ENCODE results near the gene FAM184A.

Gene FAM184A

GRCh38 chr6:119073307-119074051, 5.0 kb downstream of the FAM184A start:
- no peak for TF ChIP-seq CTCF (conservative IDR thresholded peaks at IDR 0.05; ENCODE audit: low read depth, low read length)
- Histone ChIP-seq H3K27ac (no peak overlapping the region), H3K79me2 (ENCODE audit: insufficient read depth, low read depth) (no peaks in the 10 kb centered on the region), H2AFZ (ENCODE audit: low read depth) (no peak overlapping the region), H3K4me1 (ENCODE audit: low read depth, poor library complexity, severe bottlenecking) (no peaks in the 10 kb centered on the region), H3K4me2 (no peak overlapping the region), H3K36me3 (ENCODE audit: insufficient read depth) (no peaks in the 10 kb centered on the region), H3K27me3 (ENCODE audit: insufficient read depth, low read depth) (no peaks in the 10 kb centered on the region), H3K9ac (no peak overlapping the region), H4K20me1 (ENCODE audit: insufficient read depth) (no peaks in the 10 kb centered on the region), H3K4me3 (IDR thresholded peaks at IDR 0.05; ENCODE audit: insufficient read depth, low read depth, low read length) (no peak overlapping the region)

- H4K20me1 ChIP-seq (ENCODE audit: insufficient read depth): no peaks in the 10 kb centered on the region
- no peak overlapping the region for H3K4me3 ChIP-seq (IDR thresholded peaks at IDR 0.05; ENCODE audit: insufficient read depth, low read depth, low read length)
- H3K27me3 ChIP-seq (ENCODE audit: insufficient read depth, low read depth): no peaks in the 10 kb centered on the region
- no peaks in the 10 kb centered on the region for H3K79me2 ChIP-seq (ENCODE audit: insufficient read depth, low read depth)
- no peaks in the 10 kb centered on the region for H3K36me3 ChIP-seq (ENCODE audit: insufficient read depth)
- no peak overlapping the region for H3K9ac ChIP-seq
- no peak overlapping the region for H2AFZ ChIP-seq (ENCODE audit: low read depth)
- H3K4me1 ChIP-seq (ENCODE audit: low read depth, poor library complexity, severe bottlenecking): no peaks in the 10 kb centered on the region
- no peak for TF ChIP-seq CTCF (conservative IDR thresholded peaks at IDR 0.05; ENCODE audit: low read depth, low read length)
- H3K4me2 ChIP-seq: no peak overlapping the region
- no peak overlapping the region for H3K27ac ChIP-seq
Measured at GRCh38 chr6:119071576-119071975, 6.9 kb downstream of the FAM184A start.

- no peaks in the 10 kb centered on the region for H4K20me1 ChIP-seq (ENCODE audit: insufficient read depth)
- no peak overlapping the region for H2AFZ ChIP-seq (ENCODE audit: low read depth)
- H3K4me1 ChIP-seq (ENCODE audit: low read depth, poor library complexity, severe bottlenecking): no peaks in the 10 kb centered on the region
- no peak overlapping the region for H3K9ac ChIP-seq
- no peaks in the 10 kb centered on the region for H3K36me3 ChIP-seq (ENCODE audit: insufficient read depth)
- TF ChIP-seq CTCF (conservative IDR thresholded peaks at IDR 0.05; ENCODE audit: low read depth, low read length): no peak
- no peaks in the 10 kb centered on the region for H3K27me3 ChIP-seq (ENCODE audit: insufficient read depth, low read depth)
- no peak overlapping the region for H3K4me2 ChIP-seq
- H3K4me3 ChIP-seq (IDR thresholded peaks at IDR 0.05; ENCODE audit: insufficient read depth, low read depth, low read length): no peak overlapping the region
- H3K27ac ChIP-seq: no peak overlapping the region
- H3K79me2 ChIP-seq (ENCODE audit: insufficient read depth, low read depth): no peaks in the 10 kb centered on the region
Measured at GRCh38 chr6:119067091-119067490, 11.4 kb downstream of the FAM184A start.

- Histone ChIP-seq H3K27ac (no peak overlapping the region), H3K27me3 (ENCODE audit: insufficient read depth, low read depth) (no peaks in the 10 kb centered on the region), H3K79me2 (ENCODE audit: insufficient read depth, low read depth) (no peaks in the 10 kb centered on the region), H3K4me1 (ENCODE audit: low read depth, poor library complexity, severe bottlenecking) (no peaks in the 10 kb centered on the region), H4K20me1 (ENCODE audit: insufficient read depth) (no peaks in the 10 kb centered on the region), H2AFZ (ENCODE audit: low read depth) (no peak overlapping the region), H3K9ac (no peak overlapping the region), H3K4me2 (no peak overlapping the region), H3K36me3 (ENCODE audit: insufficient read depth) (no peaks in the 10 kb centered on the region), H3K4me3 (IDR thresholded peaks at IDR 0.05; ENCODE audit: insufficient read depth, low read depth, low read length) (no peak overlapping the region)
- TF ChIP-seq CTCF (conservative IDR thresholded peaks at IDR 0.05; ENCODE audit: low read depth, low read length): no peak
Measured at GRCh38 chr6:119066517-119066916, 11.9 kb downstream of the FAM184A start.

All from KMS-11 (cell line).